SK-N-SH treated with all-trans-retinoic acid at 6 μM for 48 hours (cell line): ENCODE measurements around the gene NGLY1.

Experiments
- ARNTL ChIP-seq: fragments of 450-650 bp; formaldehyde crosslinking; IDR thresholded peaks from 2 replicates; pipeline ENCODE4 v1.5.0; 2020; ENCODE audit warnings: low read depth, mild to moderate bottlenecking, moderate library complexity, borderline replicate concordance
- CSRNP3 ChIP-seq: fragments of 250-450 bp; sonication (Bioruptor Pico); IDR thresholded peaks from 2 replicates; pipeline ENCODE4 v1.5.1; 2021; ENCODE audit warnings: mild to moderate bottlenecking, moderate library complexity
- PATZ1 ChIP-seq: fragments of 250-450 bp; sonication (Bioruptor Pico); IDR thresholded peaks from 2 replicates; pipeline ENCODE4 v1.8.0; 2020; ENCODE audit warnings: mild to moderate bottlenecking, moderate library complexity, borderline replicate concordance
- SNAI2 ChIP-seq: fragments of 250-450 bp; sonication (Bioruptor Pico); IDR thresholded peaks from 2 replicates; pipeline ENCODE4 v1.5.0; 2020; ENCODE audit warnings: mild to moderate bottlenecking, moderate library complexity
- TCF4 ChIP-seq: fragments of 250-450 bp; sonication (Bioruptor Pico); IDR thresholded peaks from 2 replicates; pipeline ENCODE4 v1.8.0; 2021; ENCODE audit warnings: mild to moderate bottlenecking, moderate library complexity, borderline replicate concordance
- ZNF565 ChIP-seq: fragments of 450-650 bp; formaldehyde crosslinking; conservative IDR thresholded peaks from 2 replicates; pipeline ENCODE4 v1.5.0; 2020; ENCODE audit warnings: low read depth, mild to moderate bottlenecking, moderate library complexity

- TF ChIP-seq TCF4 (CRISPR knock-in tag) (no peak), ARNTL (no peak), SNAI2 (CRISPR knock-in tag) (no peak), PATZ1 (CRISPR knock-in tag) (no peak), CSRNP3 (CRISPR knock-in tag) (no peak), ZNF565 (no peak)
Measured at GRCh38 chr3:25679642-25680302, 103.5 kb downstream of the NGLY1 start.
